Stimulated activated CD8-positive, alpha-beta memory T cell treated with anti-CD3 and anti-CD28 coated beads, Interleukin-15, amount 100 ng/mL, for 24 hours (primary cell): Measurements from ENCODE around the gene KCTD10.
"Not testable (repeated sequence)": the region's sequence is repeated elsewhere in the genome, so short reads cannot be mapped to it uniquely, and the experiment has no call there.

ENCODE experiments used
- DNase-seq: peaks from one replicate; pipeline ENCODE4 v3.0.0-alpha.2; 2020; ENCODE audit warnings: low read depth

The KCTD10 gene

DNA sequence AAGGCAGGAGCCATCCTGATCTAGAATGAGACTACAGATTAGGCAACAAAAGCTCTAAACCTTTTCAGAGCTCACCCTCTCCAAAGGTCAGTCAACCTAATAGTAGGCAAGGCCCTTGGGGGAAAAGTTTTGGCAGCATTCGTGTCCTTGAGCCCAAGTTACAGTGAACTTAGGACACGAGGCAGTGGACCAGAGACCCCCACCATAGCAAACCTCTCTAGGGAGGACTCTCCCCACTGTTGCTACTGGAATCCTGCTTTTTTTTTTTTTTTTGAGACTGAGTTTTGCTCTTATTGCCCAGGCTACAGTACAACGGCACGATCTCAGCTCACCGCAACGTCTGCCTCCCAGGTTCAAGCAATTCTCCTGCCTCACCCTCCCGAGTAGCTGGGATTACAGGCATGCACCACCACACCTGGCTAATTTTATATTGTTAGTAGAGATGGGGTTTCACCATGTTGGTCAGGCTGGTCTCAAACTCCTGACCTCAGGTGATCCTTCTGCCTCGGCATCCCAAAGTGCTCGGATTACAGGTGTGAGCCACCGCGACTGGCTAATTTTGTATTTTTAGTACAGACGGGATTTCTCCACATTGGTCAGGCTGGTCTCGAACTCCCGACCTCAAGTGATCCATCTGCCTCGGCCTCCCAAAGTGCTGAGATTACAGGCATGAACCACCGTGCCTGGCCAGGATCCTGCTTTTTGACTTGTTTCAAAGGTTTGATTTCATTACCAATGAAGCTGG is 3.4 kb downstream of the KCTD10 start:
- not testable (repeated sequence) for DNase-seq

- no peak for DNase-seq
Observed at GRCh38 chr12:109473006-109473405, 4.1 kb downstream of the KCTD10 start.

GRCh38 chr12:109469517-109469916 is 7.6 kb downstream of the KCTD10 start:
- DNase-seq, result no peak

DNA sequence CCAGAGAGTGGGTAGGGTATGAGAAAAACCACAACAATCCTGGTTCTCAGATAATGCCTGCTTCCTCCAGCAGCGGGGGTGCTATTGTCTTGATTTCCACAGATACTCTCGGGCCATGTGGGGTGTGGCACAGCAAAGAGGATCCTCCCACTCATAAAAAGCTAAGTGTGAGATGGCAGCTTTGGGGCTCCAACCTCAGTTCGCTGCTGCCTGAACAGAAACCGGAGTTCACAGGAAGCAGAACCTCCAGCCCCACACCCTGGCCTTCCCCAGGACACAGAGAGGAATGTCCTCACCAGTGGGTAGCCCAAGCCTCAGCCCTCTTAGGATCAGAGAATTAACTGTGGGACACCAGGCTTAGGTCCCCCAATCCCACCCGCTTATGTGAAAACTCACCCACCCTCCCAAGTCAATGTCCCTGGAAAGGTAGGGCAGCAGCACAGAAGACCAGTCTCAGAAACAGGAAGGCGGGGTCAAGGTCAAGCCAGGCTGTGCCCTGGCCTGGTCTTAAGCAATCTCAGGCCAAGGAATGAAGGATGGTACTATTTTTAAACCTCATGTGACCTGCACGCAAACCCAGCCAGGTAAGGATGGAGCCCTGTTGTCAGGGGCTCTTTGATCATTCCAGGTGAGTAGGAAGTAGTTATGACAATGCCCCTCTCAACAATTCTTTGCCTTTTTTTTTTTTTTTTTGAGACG is 9.0 kb downstream of the KCTD10 start:
- DNase-seq, result no peak

DNA sequence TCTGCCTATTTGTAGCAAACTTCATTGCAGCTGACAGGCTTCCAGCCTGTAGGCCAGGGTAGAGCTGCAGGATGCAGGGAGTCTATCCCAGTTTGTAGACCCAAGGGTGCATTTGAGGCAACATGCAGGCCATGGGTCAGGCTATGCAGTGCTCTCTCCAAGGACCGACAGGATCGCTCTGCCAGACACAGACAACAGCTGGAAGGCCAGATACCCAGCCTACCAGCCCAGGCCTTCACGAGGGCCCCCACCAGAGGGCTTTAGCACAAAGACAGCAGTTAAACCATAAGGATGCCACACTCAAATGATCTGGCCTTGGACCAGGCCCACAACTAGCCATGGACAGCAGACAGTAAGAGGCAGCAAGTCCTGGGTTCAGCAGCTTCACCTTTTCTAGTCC is 10.3 kb downstream of the KCTD10 start:
- DNase-seq, result no peak

- no peak for DNase-seq
Observed at GRCh38 chr12:109466305-109466704, 10.8 kb downstream of the KCTD10 start.

- no peak for DNase-seq
Observed at GRCh38 chr12:109464642-109465351, 12.3 kb downstream of the KCTD10 start.

GRCh38 chr12:109463756-109464155 is 13.3 kb downstream of the KCTD10 start:
- DNase-seq, result no peak

- no peak for DNase-seq
Observed at GRCh38 chr12:109462868-109463692, 14.0 kb downstream of the KCTD10 start.

GRCh38 chr12:109461846-109462756 is 15.0 kb downstream of the KCTD10 start:
- DNase-seq, result no peak

GRCh38 chr12:109461049-109461845 is 15.9 kb downstream of the KCTD10 start:
- no peak for DNase-seq

DNA sequence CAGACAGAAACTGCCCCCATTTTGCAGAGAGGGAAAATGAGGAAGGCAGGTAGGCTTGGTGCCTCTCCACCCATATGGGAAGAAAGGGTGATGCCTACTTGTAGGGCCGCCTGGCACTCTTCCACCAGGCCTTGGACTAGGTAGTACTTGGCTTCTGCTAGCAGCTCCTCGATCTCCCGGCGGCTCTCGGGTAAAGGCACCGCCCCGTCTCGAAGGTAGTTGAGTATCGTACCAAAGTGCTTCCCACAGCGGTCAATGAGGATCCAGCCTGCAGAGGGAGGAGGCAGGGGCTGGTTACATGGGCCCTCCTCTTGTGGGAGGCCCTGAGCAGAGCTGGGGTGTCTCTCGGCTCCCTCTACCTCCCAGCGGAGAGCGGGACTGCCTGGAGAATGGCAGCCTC is 16.6 kb downstream of the KCTD10 start:
- no peak for DNase-seq

- DNase-seq, result no peak
Observed at GRCh38 chr12:109459247-109459646, 17.9 kb downstream of the KCTD10 start.

- no peak for DNase-seq
Observed at GRCh38 chr12:109458771-109459208, 18.3 kb downstream of the KCTD10 start.

- no peak for DNase-seq
Observed at GRCh38 chr12:109458086-109458485, 19.0 kb downstream of the KCTD10 start.

DNA sequence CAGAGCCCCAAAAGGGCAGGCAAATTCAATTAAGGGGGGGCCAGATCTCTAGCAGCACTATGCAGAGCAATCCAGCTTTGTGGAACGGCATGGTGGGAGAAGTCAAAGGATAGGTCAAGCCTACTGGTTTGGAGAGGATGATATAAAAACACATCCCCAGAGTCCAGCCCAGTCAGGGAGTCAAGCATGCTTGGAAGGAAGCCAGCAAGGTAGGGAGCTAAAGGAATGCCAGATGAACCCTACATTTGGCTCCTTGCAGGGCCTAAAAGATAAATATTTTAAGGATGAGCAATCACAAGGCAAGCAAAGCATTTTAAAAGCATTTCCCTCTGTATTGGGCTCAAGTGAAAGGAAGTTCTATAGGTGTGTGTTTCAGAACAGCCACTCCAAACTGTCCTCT is 21.4 kb downstream of the KCTD10 start:
- no peak for DNase-seq

DNA sequence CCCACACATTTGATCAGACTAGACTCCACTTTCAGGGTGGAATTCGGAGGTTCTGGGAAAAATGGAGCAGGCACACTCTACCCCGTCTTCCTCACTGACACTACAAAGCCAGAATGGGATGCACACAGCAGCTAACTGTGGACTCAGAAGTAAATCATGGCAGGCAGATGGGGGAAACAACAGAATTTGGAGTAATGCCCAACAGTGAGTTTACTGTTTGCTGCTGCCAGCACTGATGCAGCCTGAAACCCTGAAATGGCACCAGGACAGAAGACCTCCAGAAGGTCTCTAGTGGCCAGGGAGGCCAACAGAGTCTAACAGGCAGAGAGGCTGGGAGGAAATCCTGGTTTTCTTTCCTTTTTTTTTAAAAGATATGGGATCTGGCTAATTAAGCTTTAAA is 24.6 kb downstream of the KCTD10 start:
- DNase-seq, result no peak

DNA sequence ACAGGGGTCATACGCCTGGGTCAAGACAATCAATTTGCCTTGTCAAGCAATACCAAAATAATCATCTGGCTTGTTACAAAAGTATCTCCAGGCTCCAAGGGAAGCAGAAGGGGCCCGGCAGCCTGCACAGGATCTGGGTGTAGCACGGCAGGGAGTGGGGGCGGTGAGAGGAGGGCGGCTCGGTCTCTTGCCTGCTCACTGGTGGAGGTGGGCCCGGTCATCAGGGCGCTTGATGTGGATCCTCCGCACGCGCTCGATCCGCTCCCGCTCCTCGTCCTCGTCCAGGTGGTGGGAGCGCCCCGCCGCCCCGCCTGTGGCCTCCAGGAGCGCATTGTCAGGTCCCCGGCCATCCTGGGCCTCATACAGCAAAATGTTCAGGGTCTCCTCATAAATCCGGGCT is 25.7 kb downstream of the KCTD10 start:
- DNase-seq, result no peak

DNA sequence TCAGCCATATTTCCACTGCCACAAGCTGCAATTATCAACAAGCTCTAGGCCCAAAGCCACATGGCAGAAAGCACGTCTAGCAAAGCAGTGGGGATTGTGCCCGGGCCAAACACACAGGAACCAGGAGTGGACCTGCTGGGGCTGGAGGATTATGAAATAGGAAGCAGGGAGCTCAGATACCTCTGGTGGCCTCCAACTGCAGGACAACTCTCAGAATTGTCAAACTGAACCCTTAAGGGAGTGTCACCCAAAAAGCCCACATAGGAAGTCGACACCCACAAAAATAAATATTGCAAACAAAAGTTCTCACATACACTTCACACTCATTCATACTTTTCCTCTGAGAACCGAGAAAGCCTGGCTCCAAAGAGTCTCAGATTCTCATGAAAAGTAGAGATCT is 26.1 kb downstream of the KCTD10 start:
- DNase-seq, result no peak

GRCh38 chr12:109449845-109450532 is 27.1 kb downstream of the KCTD10 start:
- no peak for DNase-seq
